Measurements from ENCODE around the gene SCD5. TPM values are rescaled to one million over a fixed set of nuclear protein-coding genes. Genes with fewer than 3 reads are reported as not detected.

Gene SCD5
- total and polyA plus RNA-seq, 7 donors = 0.69 to 30.7 (median 27.3) TPM

DNA sequence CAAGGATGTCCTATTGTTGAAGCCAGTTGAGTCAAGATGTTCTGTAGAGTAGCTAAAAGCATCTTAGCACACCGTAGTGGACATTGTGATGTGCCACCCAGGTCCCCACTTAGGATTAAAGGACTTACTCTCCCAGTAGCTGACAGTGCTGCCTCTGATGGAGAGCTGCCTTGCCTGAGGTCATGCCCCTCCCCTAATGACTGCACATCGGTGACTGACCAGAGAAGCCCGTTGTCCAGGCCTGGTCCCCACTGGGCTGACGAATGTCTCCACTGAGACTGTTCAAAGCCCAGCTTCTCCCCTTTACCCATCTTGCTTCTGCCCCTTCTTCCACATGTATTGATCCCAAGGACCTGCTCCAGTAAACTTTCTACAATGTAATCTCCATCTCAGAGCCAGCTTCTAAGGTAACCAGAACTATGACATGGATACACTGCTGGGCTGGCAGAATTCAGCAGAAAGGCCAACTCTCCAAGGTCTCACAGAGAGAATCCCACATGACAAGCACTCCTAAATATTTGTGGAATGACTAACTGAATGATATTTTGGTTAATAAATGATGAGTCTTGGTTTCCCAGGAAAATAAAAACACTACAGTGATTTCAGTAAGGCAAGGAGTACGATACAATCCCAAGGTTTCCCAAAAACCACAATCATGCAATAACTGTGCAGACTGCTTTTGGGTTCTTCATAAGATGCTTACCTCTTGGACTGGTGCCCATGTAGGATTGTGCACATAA, 154.4 kb downstream of the SCD5 start:
- Histone ChIP-seq H3K4me1 (no peaks in the 10 kb centered on the region), H3K9me3 (no peaks in the 10 kb centered on the region), H3K36me3 (no peaks in the 10 kb centered on the region), H3K27me3 (no peaks in the 10 kb centered on the region), H3K4me3 (no peak overlapping the region), H3K27ac (no peak overlapping the region)
- intact Hi-C loops (cut with DNase I) = no loop called here
- no peak for DNase-seq
- WGBS, 2 donors = 91 to 93% methylated on average over 5 of the region's 5 CpGs
- TF ChIP-seq POLR2A (IDR thresholded peaks at IDR 0.05) (no peak), CTCF (IDR thresholded peaks at IDR 0.05) (no peak), POLR2AphosphoS5 (IDR thresholded peaks at IDR 0.05) (no peak), EP300 (IDR thresholded peaks at IDR 0.05) (no peak)

- Histone ChIP-seq H3K4me1 (no peaks in the 10 kb centered on the region), H3K36me3 (no peaks in the 10 kb centered on the region), H3K27ac (no peak overlapping the region), H3K27me3 (no peaks in the 10 kb centered on the region), H3K9me3 (no peaks in the 10 kb centered on the region), H3K4me3 (no peak overlapping the region)
- TF ChIP-seq POLR2AphosphoS5 (IDR thresholded peaks at IDR 0.05) (no peak), EP300 (IDR thresholded peaks at IDR 0.05) (no peak), POLR2A (IDR thresholded peaks at IDR 0.05) (no peak), CTCF (IDR thresholded peaks at IDR 0.05) (no peak)
- intact Hi-C loops (cut with DNase I) = no loop called here
- no peak for DNase-seq
- 75 to 80% methylated on average over 7 of the region's 7 CpGs for WGBS, 2 donors
Observed at GRCh38 chr4:82642331-82642730, 156.3 kb downstream of the SCD5 start.

DNA sequence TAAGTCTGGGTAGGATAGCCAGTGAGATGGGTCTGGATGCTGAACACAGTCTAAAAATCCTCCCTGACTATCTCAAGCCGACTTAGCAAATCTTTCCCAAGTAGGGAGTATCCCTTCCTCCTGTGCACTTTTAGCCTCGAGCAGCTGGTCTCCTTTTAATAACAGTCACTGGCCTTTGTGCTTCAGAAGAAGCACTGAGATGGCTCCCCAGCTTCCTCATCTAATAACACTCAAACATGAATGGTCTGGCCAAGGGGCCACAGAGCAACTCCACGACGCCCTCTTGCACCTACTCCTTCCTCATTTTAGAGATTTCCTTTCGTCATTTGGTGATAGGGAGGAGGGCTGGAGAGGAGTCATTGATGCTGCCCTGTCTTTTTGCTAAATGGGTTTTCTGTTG, 158.1 kb downstream of the SCD5 start:
- no peaks in the 10 kb centered on the region for H3K27me3 ChIP-seq
- no peaks in the 10 kb centered on the region for H3K9me3 ChIP-seq
- no peak overlapping the region for H3K4me3 ChIP-seq
- 58 to 71% methylated on average over 5 of the region's 5 CpGs for WGBS, 2 donors
- no peaks in the 10 kb centered on the region for H3K4me1 ChIP-seq
- no peaks in the 10 kb centered on the region for H3K36me3 ChIP-seq
- no peak overlapping the region for H3K27ac ChIP-seq
- no peak for DNase-seq
- intact Hi-C loops (cut with DNase I) = no loop called here
- TF ChIP-seq EP300 (IDR thresholded peaks at IDR 0.05) (no peak), POLR2AphosphoS5 (IDR thresholded peaks at IDR 0.05) (no peak), CTCF (IDR thresholded peaks at IDR 0.05) (no peak), POLR2A (IDR thresholded peaks at IDR 0.05) (no peak)

DNA sequence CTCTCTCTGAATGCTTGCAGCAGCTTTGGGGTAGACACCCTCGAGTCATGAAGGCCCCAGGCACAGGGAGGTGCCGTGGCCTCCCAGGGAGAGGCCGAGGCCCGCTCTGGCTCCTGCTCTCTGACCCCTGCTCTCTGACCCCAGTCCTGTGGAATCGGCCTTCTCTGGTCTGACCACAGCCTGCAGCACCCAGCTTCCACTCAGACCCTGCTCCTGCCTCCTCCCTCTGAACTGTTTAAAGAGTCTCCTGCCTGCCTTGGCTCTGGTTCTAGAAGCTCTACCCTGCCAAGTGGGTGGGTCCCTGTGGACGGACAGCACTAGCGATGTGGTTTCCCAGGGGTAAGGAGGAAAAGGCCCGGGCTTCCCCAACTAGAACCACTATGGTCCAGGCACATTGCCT, 158.6 kb downstream of the SCD5 start:
- TF ChIP-seq EP300 (IDR thresholded peaks at IDR 0.05) (no peak), CTCF (IDR thresholded peaks at IDR 0.05) (no peak), POLR2AphosphoS5 (IDR thresholded peaks at IDR 0.05) (no peak), POLR2A (IDR thresholded peaks at IDR 0.05) (no peak)
- no peaks in the 10 kb centered on the region for H3K27me3 ChIP-seq
- no peaks in the 10 kb centered on the region for H3K4me1 ChIP-seq
- no peaks in the 10 kb centered on the region for H3K9me3 ChIP-seq
- H3K36me3 ChIP-seq = peaks cover 0 to under 1% (median 0%) of the 10 kb centered on the region in 4 donors
- 82 to 86% methylated on average over 8 of the region's 8 CpGs for WGBS, 2 donors
- DNase-seq = no peak
- intact Hi-C loops (cut with DNase I) = no loop called here
- H3K27ac ChIP-seq = no peak overlapping the region
- H3K4me3 ChIP-seq = no peak overlapping the region

DNA sequence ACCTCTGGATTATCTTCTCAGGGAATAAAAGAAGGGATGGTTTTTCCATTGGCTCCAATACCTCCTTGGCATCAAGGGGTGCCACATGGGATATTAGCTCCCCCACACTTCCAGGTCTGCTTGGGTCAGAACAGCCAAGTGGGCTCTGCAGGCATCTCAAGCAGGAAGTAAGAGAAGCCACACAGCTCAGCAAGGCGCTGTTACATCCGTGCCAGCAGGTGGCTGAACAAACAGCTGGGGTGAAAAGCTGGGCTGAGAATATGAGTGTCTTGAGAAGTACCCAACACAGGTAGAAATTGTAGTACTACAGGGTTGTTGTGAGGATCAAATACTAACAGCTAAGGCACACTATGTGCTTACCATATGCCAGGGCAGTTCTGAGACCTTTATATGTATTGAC, 160.1 kb downstream of the SCD5 start:
- 41 to 56% methylated on average over 2 of the region's 2 CpGs for WGBS, 2 donors
- no peaks in the 10 kb centered on the region for H3K9me3 ChIP-seq
- no peak overlapping the region for H3K27ac ChIP-seq
- H3K36me3 ChIP-seq = peaks cover 0 to 13% (median 0%) of the 10 kb centered on the region in 4 donors
- TF ChIP-seq EP300 (IDR thresholded peaks at IDR 0.05) = no peak
- no peak for TF ChIP-seq CTCF (IDR thresholded peaks at IDR 0.05)
- no peak for TF ChIP-seq POLR2AphosphoS5 (IDR thresholded peaks at IDR 0.05)
- no peak for TF ChIP-seq POLR2A (IDR thresholded peaks at IDR 0.05)
- H3K27me3 ChIP-seq = no peaks in the 10 kb centered on the region
- H3K4me1 ChIP-seq = no peaks in the 10 kb centered on the region
- H3K4me3 ChIP-seq = no peak overlapping the region
- intact Hi-C loops (cut with DNase I) = no loop called here
- DNase-seq = no peak

Data from sigmoid colon (tissue), 7 donors.